GM10266 (cell line): ENCODE measurements around the gene CMC2.

ENCODE experiments used
- DNase-seq: peaks from one replicate; pipeline ENCODE4 v3.0.0; 2012; ENCODE audit errors: extremely low spot score
- CTCF ChIP-seq: IDR thresholded peaks from 2 replicates; pipeline ENCODE4 v1.5.1; 2012; ENCODE audit warnings: mild to moderate bottlenecking, low read depth; ENCODE audit not compliant: control insufficient read depth, insufficient read depth; ENCODE audit errors: missing control alignments

The CMC2 gene

GRCh38 chr16:81001330-81001729, 5.4 kb downstream of the CMC2 start:
- no peak for DNase-seq
- TF ChIP-seq CTCF, result no peak

GRCh38 chr16:81000873-81001272, 5.8 kb downstream of the CMC2 start:
- DNase-seq, result no peak
- no peak for TF ChIP-seq CTCF

- no peak for TF ChIP-seq CTCF
- DNase-seq, result no peak
Measured at GRCh38 chr16:80997964-80998620, 8.6 kb downstream of the CMC2 start.

- no peak for TF ChIP-seq CTCF
- no peak for DNase-seq
Measured at GRCh38 chr16:80997139-80997798, 9.4 kb downstream of the CMC2 start.

- no peak for TF ChIP-seq CTCF
- DNase-seq, result no peak
Measured at GRCh38 chr16:80996688-80997138, 10.0 kb downstream of the CMC2 start.

- DNase-seq, result no peak
- no peak for TF ChIP-seq CTCF
Measured at GRCh38 chr16:80994451-80994850, 12.2 kb downstream of the CMC2 start.

- DNase-seq, result no peak
- no peak for TF ChIP-seq CTCF
Measured at GRCh38 chr16:80993834-80994233, 12.9 kb downstream of the CMC2 start.
